IMR-90 (cell line): Measurements from ENCODE around the gene ROCK2. TPM values are rescaled to one million over a fixed set of nuclear protein-coding genes. Genes with fewer than 3 reads are reported as not detected.

ENCODE experiments used
- ATAC-seq: fragments of 200-7000 bp; cut with Tn5 transposase; 2 replicates; pipeline ENCODE4 v1.9.1; 2020; ENCODE audit warnings: low read depth, mild to moderate bottlenecking, moderate library complexity
- BruUV-seq: library from RNA; stranded (reverse); fragments of 400-500 nt; replicated peaks from 2 replicates; lab custom pipeline; 2021; lab: Mats Ljungman, UMichigan
- CTCF ChIA-PET: fragments of 300-600 bp; formaldehyde crosslinking; extraction: SDS; loops from one replicate; lab custom pipeline; 2021; ENCODE audit warnings: antibody characterized with exemption; lab: Yijun Ruan, JAX
- POLR2A ChIA-PET: fragments of 300-600 bp; sonication (Branson Sonifier 250); formaldehyde crosslinking; loops from one replicate; lab custom pipeline; 2022; ENCODE audit warnings: antibody characterized with exemption; ENCODE audit not compliant: unreplicated experiment; lab: Charles Lee
- DNase-seq: peaks from one replicate; pipeline ENCODE4 v3.0.0; 2013
- H2AFZ ChIP-seq: replicated peaks from 2 replicates; pipeline ENCODE3; 2013; ENCODE audit warnings: low read length, mild to moderate bottlenecking; ENCODE audit not compliant: poor library complexity
- H2AK5ac ChIP-seq: 2 replicates; pipeline ENCODE4 v1.6.1; 2013; ENCODE audit warnings: low read depth, low read length, inconsistent platforms
- H2AK9ac ChIP-seq: replicated peaks from 2 replicates; pipeline ENCODE3; 2013; ENCODE audit warnings: mild to moderate bottlenecking, low read depth, low read length, moderate library complexity; ENCODE audit not compliant: poor library complexity
- H2BK120ac ChIP-seq: 2 replicates; pipeline ENCODE4 v1.6.1; 2013; ENCODE audit warnings: low read depth, low read length, inconsistent platforms
- H2BK15ac ChIP-seq: 3 replicates; pipeline ENCODE4 v1.6.1; 2013; ENCODE audit warnings: low read depth, low read length, inconsistent platforms
- H2BK20ac ChIP-seq: 2 replicates; pipeline ENCODE4 v1.6.1; 2013; ENCODE audit warnings: low read depth, mild to moderate bottlenecking, inconsistent platforms, low read length, moderate library complexity
- H2BK5ac ChIP-seq: 2 replicates; pipeline ENCODE4 v1.6.1; 2013; ENCODE audit warnings: mild to moderate bottlenecking, low read depth, low read length, inconsistent platforms; ENCODE audit not compliant: poor library complexity, severe bottlenecking
- H3K14ac ChIP-seq: replicated peaks from 2 replicates; pipeline ENCODE4 v1.6.1; 2013; ENCODE audit warnings: low read depth, low read length, inconsistent platforms
- H3K18ac ChIP-seq: 2 replicates; pipeline ENCODE4 v1.6.1; 2013; ENCODE audit warnings: low read depth, low read length, control low read depth
- H3K23ac ChIP-seq: 2 replicates; pipeline ENCODE4 v1.6.1; 2013; ENCODE audit warnings: low read depth, low read length, inconsistent platforms
- H3K27ac ChIP-seq: 2 replicates; pipeline ENCODE4 v1.5.1; 2013; ENCODE audit warnings: mild to moderate bottlenecking, control low read depth, low read length; ENCODE audit not compliant: insufficient read depth
- H3K27me3 ChIP-seq: 2 replicates; pipeline ENCODE4 v1.6.1; 2013; ENCODE audit warnings: low read length; ENCODE audit not compliant: control insufficient read depth, insufficient read depth
- H3K36me3 ChIP-seq: 2 replicates; pipeline ENCODE4 v1.6.1; 2013; ENCODE audit warnings: low read length, mixed read lengths; ENCODE audit not compliant: control insufficient read depth, insufficient read depth
- H3K4ac ChIP-seq: 2 replicates; pipeline ENCODE4 v1.6.1; 2013; ENCODE audit warnings: low read depth, low read length, inconsistent platforms
- H3K4me1 ChIP-seq: 2 replicates; pipeline ENCODE4 v1.6.1; 2013; ENCODE audit warnings: low read length, mixed read lengths; ENCODE audit not compliant: control insufficient read depth, insufficient read depth
- H3K4me2 ChIP-seq: 2 replicates; pipeline ENCODE4 v1.6.1; 2013; ENCODE audit warnings: low read depth, mild to moderate bottlenecking, control low read depth, low read length, moderate library complexity
- H3K4me3 ChIP-seq: 2 replicates; pipeline ENCODE4 v1.5.1; 2013; ENCODE audit warnings: low read depth, mild to moderate bottlenecking, control low read depth, low read length, moderate library complexity; ENCODE audit not compliant: insufficient read depth
- H3K56ac ChIP-seq: 2 replicates; pipeline ENCODE4 v1.6.1; 2013; ENCODE audit warnings: low read length, inconsistent platforms; ENCODE audit not compliant: insufficient read depth; ENCODE audit errors: extremely low read depth
- H3K79me1 ChIP-seq, 2 experiments: 2 replicates each; pipeline ENCODE4 v1.6.1; 2013; ENCODE audit warnings: low read length in 2 of 2, inconsistent platforms in 1 of 2, low read depth in 1 of 2
- H3K9ac ChIP-seq: 2 replicates; pipeline ENCODE4 v1.6.1; 2013; ENCODE audit warnings: low read depth, low read length, control low read depth
- H3K9me1 ChIP-seq: 2 replicates; pipeline ENCODE4 v1.6.1; 2013; ENCODE audit warnings: low read length, inconsistent platforms; ENCODE audit not compliant: insufficient read depth
- H3K9me3 ChIP-seq: 2 replicates; pipeline ENCODE4 v1.6.1; 2013; ENCODE audit warnings: low read length; ENCODE audit not compliant: control insufficient read depth, insufficient read depth
- H4K20me1 ChIP-seq: 2 replicates; pipeline ENCODE4 v1.6.1; 2013; ENCODE audit warnings: low read length, inconsistent platforms; ENCODE audit not compliant: insufficient read depth
- H4K5ac ChIP-seq: 2 replicates; pipeline ENCODE4 v1.6.1; 2013; ENCODE audit warnings: mild to moderate bottlenecking, low read depth, low read length, control low read depth
- H4K8ac ChIP-seq, 2 experiments: 2 replicates each; pipeline ENCODE4 v1.6.1; 2013; ENCODE audit warnings: low read depth in 2 of 2, low read length in 2 of 2, control low read depth in 1 of 2, inconsistent platforms in 1 of 2
- H4K91ac ChIP-seq: 2 replicates; pipeline ENCODE4 v1.6.1; 2013; ENCODE audit warnings: low read depth, low read length, inconsistent platforms; ENCODE audit not compliant: insufficient read depth
- BHLHE40 ChIP-seq: fragments of 150-350 bp; IDR thresholded peaks from 2 replicates; pipeline ENCODE4 v1.6.1; 2016; ENCODE audit warnings: mild to moderate bottlenecking, low read depth, low read length
- CEBPB ChIP-seq: IDR thresholded peaks from 2 replicates; pipeline ENCODE4 v1.6.1; 2012; ENCODE audit warnings: low read depth, low read length, improper control_type of control experiment
- CHD1 ChIP-seq: IDR thresholded peaks from 2 replicates; pipeline ENCODE4 v1.6.1; 2012; ENCODE audit warnings: low read depth, low read length, improper control_type of control experiment
- CTCF ChIP-seq: conservative IDR thresholded peaks from 2 replicates; pipeline ENCODE4 v1.5.1; 2012; ENCODE audit warnings: mild to moderate bottlenecking, low read depth, low read length, improper control_type of control experiment
- ELK1 ChIP-seq: fragments of 150-350 bp; IDR thresholded peaks from 2 replicates; pipeline ENCODE4 v1.6.1; 2016; ENCODE audit warnings: low read depth, mild to moderate bottlenecking, low read length, moderate library complexity, borderline replicate concordance
- FOS ChIP-seq: fragments of 150-350 bp; IDR thresholded peaks from 2 replicates; pipeline ENCODE4 v1.6.1; 2016; ENCODE audit warnings: low read depth, low read length
- MAFK ChIP-seq: IDR thresholded peaks from 2 replicates; pipeline ENCODE4 v1.6.1; 2012; ENCODE audit warnings: low read depth, low read length, improper control_type of control experiment
- MAZ ChIP-seq: IDR thresholded peaks from 2 replicates; pipeline ENCODE4 v1.6.1; 2012; ENCODE audit warnings: low read depth, mild to moderate bottlenecking, low read length, improper control_type of control experiment, moderate library complexity, borderline replicate concordance
- MXI1 ChIP-seq: IDR thresholded peaks from 2 replicates; pipeline ENCODE4 v1.6.1; 2012; ENCODE audit warnings: low read depth, mild to moderate bottlenecking, low read length, moderate library complexity, borderline replicate concordance
- NFE2L2 ChIP-seq: fragments of 150-350 bp; IDR thresholded peaks from 2 replicates; pipeline ENCODE4 v1.6.1; 2016; ENCODE audit warnings: low read depth, mild to moderate bottlenecking, low read length
- POLR2A ChIP-seq: IDR thresholded peaks from 2 replicates; pipeline ENCODE4 v1.6.1; 2012; ENCODE audit warnings: mild to moderate bottlenecking, low read depth, low read length
- RAD21 ChIP-seq: IDR thresholded peaks from 2 replicates; pipeline ENCODE4 v1.6.1; 2012; ENCODE audit warnings: low read length, improper control_type of control experiment
- RCOR1 ChIP-seq: IDR thresholded peaks from 2 replicates; pipeline ENCODE4 v1.6.1; 2012; ENCODE audit warnings: mild to moderate bottlenecking, low read length, improper control_type of control experiment; ENCODE audit not compliant: insufficient replicate concordance
- RFX5 ChIP-seq: IDR thresholded peaks from 2 replicates; pipeline ENCODE4 v1.8.0; 2012; ENCODE audit warnings: low read depth, mild to moderate bottlenecking, low read length, moderate library complexity
- SMC3 ChIP-seq: fragments of 150-350 bp; IDR thresholded peaks from 2 replicates; pipeline ENCODE4 v1.6.1; 2016; ENCODE audit warnings: low read depth, mild to moderate bottlenecking, antibody characterized with exemption, low read length, moderate library complexity
- USF2 ChIP-seq: fragments of 150-350 bp; IDR thresholded peaks from 2 replicates; pipeline ENCODE4 v1.6.1; 2017; ENCODE audit warnings: mild to moderate bottlenecking, antibody characterized with exemption, low read length, low read depth
- WGBS, 2 experiments: methylation state at CpG; one replicate each; pipeline versions ENCODE4 v1.1.5 to v1.1.7; 2013; ENCODE audit warnings: missing lambda C conversion rate in 2 of 2; ENCODE audit not compliant: insufficient read length in 1 of 2; ENCODE audit errors: extremely low coverage in 2 of 2; 5-methylcytosine and 5-hydroxymethylcytosine counted together
- dilution Hi-C: fragments of 300-500 bp; cut with HindIII; formaldehyde crosslinking; loops from one replicate; pipeline ENCODE4 v1.14.3; 2018; ENCODE audit warnings: low sequenced_read_pairs; ENCODE audit not compliant: unreplicated experiment
- in situ Hi-C: fragments of 300-500 bp; cut with MboI; formaldehyde crosslinking; loops from 3 replicates; pipeline ENCODE4 v1.14.3; 2019; ENCODE audit warnings: low sequenced_read_pairs, inconsistent platforms, mixed read lengths
- intact Hi-C: fragments of 100-400 bp; cut with micrococcal nuclease; formaldehyde crosslinking; loops from 2 replicates; pipeline ENCODE4 v1.10.0; 2022
- polyA plus RNA-seq, 3 experiments: library from polyadenylated mRNA; depleted of rRNA; stranded (reverse); fragments of >200 nt; gene quantifications; 2 replicates each; pipeline ENCODE4 v1.2.3, GENCODE V29; 2012; ENCODE audit warnings: low replicate concordance in 1 of 3
- total RNA-seq: library from RNA; depleted of rRNA; stranded (reverse); fragments of >200 nt; gene quantifications from 2 replicates; pipeline ENCODE4 v1.2.3, GENCODE V29; 2012

The ROCK2 gene
- total and polyA plus RNA-seq, 2 of the 4 experiments (the other 2 are of a cell fraction) = 9.0 to 28.3 TPM

GRCh38 chr2:11257078-11257477 lies 87.4 kb downstream of the ROCK2 start:
- H4K8ac ChIP-seq = no peak overlapping the region
- H3K18ac ChIP-seq = no peak overlapping the region
- H2AK5ac ChIP-seq = no peak overlapping the region
- H3K79me1 ChIP-seq = peaks cover 30 to 53% of the 10 kb centered on the region in 2 experiments
- BruUV-seq = no TSS peak
- H3K4me2 ChIP-seq = no peak overlapping the region
- H3K4me1 ChIP-seq = peaks cover 5% of the 10 kb centered on the region
- H2BK15ac ChIP-seq = no peak overlapping the region
- H2AFZ ChIP-seq = no peak overlapping the region
- H3K27me3 ChIP-seq = no peaks in the 10 kb centered on the region
- no peak for DNase-seq
- H3K4me3 ChIP-seq = no peak overlapping the region
- WGBS, 2 experiments = 97% methylated on average over 6 of the region's 16 CpGs; no CpG with 5 or more reads in 1 of the 2 experiments
- no peak overlapping the region for H3K56ac ChIP-seq
- peaks cover 9% of the 10 kb centered on the region for H3K36me3 ChIP-seq
- ATAC-seq = no peak
- no peak overlapping the region for H2BK5ac ChIP-seq
- ChIA-PET POLR2A (no interaction called here), CTCF (no interaction called here)
- H3K4ac ChIP-seq = no peak overlapping the region
- H2BK120ac ChIP-seq = no peak overlapping the region
- intact Hi-C loops (no loop called here), in situ Hi-C loops (no loop called here), dilution Hi-C loops (no loop called here)
- TF ChIP-seq BHLHE40 (no peak), MAZ (no peak), CTCF (no peak), ELK1 (no peak), MXI1 (no peak), CHD1 (no peak), POLR2A (no peak), NFE2L2 (no peak), RCOR1 (no peak), RAD21 (no peak), RFX5 (no peak), SMC3 (no peak), MAFK (no peak), FOS (no peak), CEBPB (no peak), USF2 (no peak)
- H3K9me1 ChIP-seq = peaks cover 7% of the 10 kb centered on the region
- H4K5ac ChIP-seq = no peak overlapping the region
- no peak overlapping the region for H3K23ac ChIP-seq
- H3K14ac ChIP-seq = no peak overlapping the region
- H3K9me3 ChIP-seq = no peaks in the 10 kb centered on the region
- H3K9ac ChIP-seq = no peak overlapping the region
- H4K20me1 ChIP-seq = peaks cover 14% of the 10 kb centered on the region; the same call in 1 of the 2 replicates
- H2AK9ac ChIP-seq = no peak overlapping the region
- H4K91ac ChIP-seq = no peak overlapping the region
- no peak overlapping the region for H2BK20ac ChIP-seq
- no peak overlapping the region for H3K27ac ChIP-seq
